ENCODE data around the gene STIM2.
A peak's percentile ranks its signal among the peaks of the same experiment; 100 is the strongest.

The STIM2 gene

DNA sequence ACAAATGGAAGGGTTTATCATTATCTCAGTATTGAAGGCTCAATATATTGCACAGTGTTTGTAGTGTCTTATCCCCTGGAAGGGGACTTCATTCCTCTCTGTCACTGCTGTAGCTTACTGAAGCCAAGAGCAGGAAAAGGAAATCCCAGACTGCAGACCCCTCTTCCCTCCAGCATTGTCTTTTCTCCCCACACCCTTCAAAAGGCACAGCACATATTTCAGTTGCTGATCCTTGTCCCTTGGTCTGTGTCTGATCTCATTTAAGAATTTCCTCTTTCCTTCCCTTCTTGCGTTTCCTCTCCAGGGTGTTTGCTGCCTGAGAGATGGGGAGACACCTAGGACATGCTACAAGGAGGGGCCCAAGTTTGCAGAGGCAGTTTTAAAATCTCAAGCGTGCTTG, 40.1 kb downstream of the STIM2 start:
- no peak for DNase-seq (ENCODE audit: low read depth)

DNA sequence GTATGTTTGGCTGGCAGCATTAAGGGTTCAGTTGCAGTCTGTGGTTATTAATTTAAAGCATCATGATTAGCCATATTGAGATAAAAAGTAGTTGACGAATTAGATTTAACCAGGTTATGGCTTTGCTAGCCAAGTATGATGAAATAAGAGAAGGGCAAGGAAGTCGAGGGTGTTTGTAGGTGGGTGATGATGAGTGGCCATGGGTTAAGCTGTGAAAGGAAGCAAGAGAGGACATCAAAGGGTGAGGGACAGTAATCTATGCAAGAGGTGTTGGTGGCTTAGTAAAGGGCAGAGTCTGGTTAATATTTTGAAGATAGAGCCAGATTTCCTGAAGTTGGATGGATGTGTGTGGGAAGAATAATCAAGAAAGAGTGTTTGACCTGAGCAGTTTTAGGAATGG, 44.5 kb downstream of the STIM2 start:
- DNase-seq (ENCODE audit: low read depth), result peak; percentile 9

DNA sequence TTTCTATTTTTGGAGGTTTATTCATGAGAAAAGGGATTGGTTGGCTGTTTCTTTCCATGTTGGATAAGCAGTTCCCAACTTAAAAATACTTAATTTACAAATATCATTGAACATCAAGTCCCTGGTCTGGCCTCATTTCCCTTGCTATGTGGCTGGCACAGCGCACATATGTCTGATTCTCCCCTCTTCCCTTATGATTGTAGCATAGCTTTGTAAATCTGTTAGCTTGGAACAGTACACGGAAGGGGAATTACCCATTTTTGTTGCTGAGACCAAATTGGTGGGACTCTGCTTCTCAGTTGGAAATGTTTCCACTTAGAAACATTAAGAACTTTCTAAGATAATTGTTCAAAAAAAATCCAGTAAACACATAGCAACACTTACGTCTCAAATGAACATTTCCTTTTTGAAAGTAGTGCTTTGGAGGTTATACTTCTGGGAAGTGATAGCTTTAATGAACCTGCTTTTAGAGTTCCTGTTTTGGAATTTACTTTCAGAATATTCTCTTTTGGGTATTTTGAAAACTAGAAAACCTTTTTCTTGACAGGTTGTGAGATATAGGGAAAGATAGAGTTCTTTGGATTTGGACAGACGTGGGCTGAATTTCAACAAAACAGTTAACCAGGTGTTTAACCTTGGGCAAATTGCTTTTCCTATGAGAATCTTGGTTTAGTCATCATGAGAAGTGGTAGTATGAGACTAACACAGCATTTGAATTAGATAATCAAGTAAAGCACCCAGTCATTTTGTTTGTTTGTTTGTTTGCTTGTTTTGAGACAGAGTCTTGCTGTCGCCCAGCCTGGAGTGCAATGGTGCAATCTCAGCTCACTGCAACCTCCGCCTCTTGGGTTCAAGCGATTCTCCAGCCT, 47.3 kb downstream of the STIM2 start:
- DNase-seq (ENCODE audit: low read depth), result no peak

DNA sequence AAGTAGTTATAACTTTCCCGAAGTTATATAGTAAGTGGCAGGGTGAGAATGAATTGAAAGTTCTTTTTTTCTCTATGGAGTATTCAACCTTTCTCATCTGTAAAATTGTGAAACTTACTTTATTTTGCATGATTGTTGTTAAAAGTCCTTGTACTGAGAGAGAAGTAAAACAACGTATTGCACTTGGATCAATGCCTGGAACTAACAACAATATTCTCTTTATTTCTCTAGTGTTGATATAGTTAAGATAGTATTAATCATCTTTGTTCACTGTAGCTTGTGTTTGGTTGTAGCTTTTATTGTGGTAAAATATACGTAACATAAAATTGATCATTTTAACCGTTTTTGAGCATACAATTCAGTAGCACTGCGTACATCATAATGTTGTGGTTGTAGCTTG, 48.7 kb downstream of the STIM2 start:
- no peak for DNase-seq (ENCODE audit: low read depth)

DNA sequence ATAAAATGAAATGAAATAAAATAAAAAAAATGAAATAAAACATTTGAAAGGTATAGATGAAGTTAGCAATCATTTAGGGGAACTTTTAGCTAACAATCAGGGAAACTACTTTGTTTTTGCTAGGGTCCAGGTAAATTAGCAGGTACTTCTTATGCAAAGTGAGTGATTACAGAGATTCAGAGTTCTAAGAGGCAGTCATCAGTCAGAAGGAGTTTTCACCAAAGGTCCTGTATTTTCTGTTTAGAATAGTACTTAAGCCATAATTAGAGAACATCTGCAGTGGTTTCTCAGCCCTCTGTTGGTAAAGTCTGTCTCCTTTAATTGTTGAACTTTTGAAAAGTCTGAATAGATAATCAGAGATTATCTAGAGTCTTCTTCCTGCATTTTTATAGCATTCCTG, 50.6 kb downstream of the STIM2 start:
- DNase-seq (ENCODE audit: low read depth), result no peak

DNA sequence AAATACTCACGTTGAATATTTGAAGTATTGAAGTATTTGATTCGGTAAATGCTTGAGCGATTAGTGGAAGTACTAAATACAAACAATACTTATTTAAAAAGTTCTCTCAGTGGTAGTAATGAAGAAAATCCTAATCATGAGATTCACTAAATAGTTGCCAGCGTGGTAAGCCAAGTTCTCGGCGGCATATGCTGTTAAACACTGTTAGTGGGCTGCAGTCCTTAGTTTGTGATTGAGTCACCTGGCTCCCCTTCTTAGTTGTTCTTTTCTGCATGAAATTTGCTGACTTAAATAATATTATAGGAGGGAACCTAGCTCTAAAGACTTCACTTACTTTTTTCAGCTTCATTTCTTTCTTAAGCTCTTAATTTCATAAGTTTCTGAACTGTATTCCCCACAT, 51.4 kb downstream of the STIM2 start:
- no peak for DNase-seq (ENCODE audit: low read depth)

DNA sequence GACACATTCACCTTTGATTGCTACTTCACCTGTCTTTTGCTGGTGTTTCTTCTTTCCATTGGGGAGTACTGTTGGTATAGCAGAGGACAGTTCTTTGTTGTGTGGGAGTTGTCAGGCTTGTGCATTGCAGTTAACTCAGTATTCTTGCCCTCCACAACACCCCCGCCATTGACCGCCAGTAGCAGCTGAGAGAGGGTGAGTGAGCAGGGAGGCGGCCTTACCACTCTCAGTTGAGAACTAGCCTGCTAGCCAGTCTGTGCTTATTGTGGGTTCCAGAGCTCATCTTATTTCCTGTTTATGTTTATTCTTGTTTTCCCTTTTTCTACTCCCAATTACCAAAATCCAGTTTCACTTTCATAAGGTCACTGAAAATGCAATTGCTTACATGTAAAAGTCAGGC, 52.2 kb downstream of the STIM2 start:
- no peak for DNase-seq (ENCODE audit: low read depth)

DNA sequence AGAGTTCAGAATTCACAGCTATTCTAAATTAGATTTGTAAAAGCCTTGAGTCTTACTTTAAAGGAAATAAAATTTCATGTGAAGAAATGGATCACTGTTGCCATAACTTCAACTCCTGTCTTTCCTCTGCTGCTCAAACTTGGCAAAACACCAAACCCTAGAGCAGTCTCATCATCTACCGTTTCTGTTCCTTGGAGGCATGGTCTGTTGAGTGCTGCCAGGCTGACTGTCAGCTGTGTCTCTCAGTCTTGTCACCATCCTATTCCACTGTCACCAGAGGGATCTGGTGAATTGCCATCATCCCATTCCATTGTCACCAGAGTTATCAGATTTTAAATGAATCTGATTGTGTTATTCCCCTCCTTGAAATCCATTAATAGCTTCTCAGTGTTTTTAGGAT, 55.6 kb downstream of the STIM2 start:
- peak; percentile 32 for DNase-seq (ENCODE audit: low read depth)

DNA sequence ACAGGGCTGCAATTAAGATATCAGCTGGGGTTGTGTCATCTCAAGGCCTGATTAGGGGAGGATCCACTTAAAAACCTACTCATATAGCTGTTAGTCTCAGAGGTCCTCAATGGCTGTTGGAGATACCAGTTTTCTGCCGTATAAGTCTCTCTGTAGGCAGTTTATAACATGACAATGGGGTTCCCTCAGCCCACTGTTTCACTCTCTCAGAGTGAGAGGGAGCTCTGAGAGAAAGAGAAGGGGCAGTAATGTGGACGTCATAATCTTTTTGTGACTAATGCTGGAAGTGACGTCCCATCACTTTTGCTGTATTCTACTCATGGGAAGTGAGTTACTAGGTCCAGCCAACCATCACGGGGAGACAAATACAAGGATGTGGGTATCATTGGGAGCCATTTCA, 70.3 kb downstream of the STIM2 start:
- DNase-seq (ENCODE audit: low read depth), result no peak

DNA sequence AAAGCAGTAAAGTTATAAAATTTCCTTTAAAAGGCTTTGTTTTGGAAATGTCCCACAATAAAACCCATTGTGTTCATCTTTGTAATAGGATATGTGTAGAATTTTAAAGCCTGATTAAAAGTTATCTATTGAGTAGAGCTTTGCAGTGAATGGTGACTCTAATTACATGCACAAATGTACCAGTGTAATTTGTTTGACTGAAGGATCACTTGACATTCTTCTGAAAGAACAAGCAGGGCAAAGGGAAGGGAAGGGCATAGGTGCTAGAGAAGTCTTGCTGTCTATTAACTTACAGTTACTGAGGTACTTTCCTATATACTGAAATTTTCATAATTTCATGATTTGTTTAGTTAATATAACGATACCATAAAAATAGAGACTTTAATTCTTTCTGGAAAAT, 70.8 kb downstream of the STIM2 start:
- DNase-seq (ENCODE audit: low read depth), result no peak

DNA sequence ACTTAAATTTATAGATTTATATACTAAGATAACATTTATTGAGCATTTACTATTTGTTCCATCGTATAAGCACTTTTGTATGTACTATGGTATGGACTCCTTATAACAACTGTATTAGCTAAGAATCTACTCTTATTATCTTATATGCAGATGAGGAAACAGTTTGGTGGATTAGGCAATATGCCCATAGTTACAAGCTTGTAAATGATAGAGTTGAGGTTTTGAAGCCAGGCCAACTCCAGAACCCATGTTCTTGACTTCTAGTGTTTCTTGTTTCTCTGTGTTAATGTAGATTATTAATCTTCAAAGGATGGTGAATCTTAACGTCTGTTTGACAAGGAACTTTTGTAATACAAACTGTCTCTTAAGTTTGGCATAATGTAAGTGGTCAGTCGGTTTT, 71.3 kb downstream of the STIM2 start:
- DNase-seq (ENCODE audit: low read depth), result peak; percentile 77

DNA sequence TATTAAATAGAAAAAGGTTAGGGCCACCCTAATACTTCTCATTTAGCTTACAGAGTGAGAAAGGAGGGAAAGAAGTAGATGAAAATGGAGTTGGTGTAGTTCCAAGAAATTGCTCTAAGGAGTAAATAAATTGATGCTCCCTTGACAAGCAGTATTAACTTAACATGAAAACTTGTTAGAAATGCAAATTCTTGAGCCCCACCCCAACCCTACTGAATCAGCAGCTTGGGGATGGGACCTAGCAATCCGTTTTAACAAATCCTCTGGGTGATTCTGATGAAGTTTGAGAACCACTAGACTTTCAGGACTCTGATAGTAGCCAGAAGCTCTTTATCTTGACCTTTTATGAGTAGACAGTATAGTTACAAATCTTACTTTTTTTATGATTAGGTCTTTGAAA, 74.8 kb downstream of the STIM2 start:
- DNase-seq (ENCODE audit: low read depth), result peak; percentile 43

DNA sequence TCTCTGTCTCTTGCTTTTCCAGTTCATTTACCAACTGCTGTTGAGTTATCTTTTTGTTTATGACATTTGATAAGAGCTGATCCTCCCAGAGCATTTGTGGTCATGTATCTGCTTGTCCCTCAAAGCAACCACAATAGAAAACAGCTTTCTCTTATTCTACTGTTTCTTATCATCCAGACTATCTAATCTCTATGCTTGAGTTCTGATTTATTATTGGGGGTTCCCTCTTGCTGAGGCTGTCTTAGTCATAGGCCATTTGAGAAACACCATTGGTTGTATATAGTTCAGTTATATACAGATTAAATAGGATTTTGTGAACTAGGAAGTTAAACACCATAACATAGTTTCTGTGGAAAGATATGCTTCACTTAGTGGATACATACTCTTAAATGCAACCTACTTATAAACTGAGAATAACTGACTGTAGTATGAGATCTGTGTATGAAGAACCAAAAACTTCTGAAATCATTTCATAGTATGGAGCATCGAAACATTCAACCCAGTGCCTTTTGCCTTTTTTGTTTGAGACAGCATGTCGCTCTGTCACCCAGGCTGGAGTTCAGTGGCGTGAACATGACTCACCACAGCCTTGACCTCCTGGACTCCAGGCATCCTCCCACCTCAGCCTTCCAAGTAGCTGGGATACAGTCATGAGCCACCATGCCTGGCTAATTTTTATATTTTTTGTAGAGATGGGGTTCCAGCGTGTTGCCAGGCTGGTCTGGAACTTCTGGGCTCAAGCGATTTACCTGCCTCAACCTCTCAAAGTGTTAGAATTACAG, 75.8 kb downstream of the STIM2 start:
- peak; percentile 95 for DNase-seq (ENCODE audit: low read depth)

DNA sequence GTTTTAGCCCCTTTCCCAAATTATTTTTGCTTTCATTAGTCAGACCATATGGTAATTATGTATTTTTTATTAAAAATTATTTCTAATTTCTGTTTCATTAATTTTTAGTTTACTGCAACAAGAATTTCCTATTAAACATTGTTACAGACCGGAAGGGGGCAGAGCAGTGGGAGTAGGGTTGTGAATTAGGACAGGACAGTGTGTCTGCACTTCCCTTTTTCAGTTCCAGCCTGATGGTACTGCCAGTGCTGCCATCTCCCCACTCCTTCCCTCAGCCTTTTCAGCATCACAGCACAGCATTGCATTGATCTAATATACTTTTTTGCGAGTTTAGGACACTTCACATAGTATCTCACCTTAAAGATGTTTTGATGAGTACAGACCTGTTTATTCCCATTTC, 76.5 kb downstream of the STIM2 start:
- DNase-seq (ENCODE audit: low read depth), result no peak

DNA sequence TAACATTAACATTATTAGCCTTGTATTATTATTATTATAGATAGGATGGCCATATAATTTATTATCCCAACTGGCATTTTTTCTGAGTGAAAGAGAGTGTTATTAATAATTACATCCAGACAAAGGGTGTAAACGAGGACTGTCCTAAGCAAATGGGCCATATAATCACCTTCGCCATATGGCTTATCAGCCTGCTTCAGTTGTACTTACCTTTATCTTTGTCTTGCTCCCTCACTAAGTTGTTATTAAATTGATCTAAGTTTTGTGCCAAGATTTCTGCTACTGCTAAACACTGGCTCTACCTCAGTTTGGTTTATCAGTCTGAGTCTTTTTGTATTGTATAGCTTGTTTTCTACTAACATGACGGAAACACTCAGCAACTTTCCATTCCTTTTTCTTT, 76.9 kb downstream of the STIM2 start:
- DNase-seq (ENCODE audit: low read depth), result no peak

DNA sequence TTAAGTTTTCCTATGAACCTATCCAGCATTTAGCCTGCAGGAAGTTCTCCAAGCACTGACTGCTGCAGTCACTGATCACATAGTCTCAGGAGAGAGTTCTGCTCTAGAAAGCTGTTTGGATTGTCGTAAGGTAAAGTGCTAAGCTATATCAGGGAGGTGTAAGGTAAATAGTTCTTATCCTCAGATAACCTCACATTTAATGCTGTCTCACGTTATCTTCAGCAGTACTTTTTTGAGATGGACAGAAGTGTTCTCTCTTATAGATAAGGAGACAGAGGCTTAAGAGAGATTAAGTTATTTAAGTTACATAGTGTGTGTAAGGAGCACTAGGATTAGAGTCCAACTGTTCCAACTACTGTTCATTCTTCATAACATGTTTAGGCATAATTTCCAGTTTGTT, 77.9 kb downstream of the STIM2 start:
- DNase-seq (ENCODE audit: low read depth), result peak; percentile 23

DNA sequence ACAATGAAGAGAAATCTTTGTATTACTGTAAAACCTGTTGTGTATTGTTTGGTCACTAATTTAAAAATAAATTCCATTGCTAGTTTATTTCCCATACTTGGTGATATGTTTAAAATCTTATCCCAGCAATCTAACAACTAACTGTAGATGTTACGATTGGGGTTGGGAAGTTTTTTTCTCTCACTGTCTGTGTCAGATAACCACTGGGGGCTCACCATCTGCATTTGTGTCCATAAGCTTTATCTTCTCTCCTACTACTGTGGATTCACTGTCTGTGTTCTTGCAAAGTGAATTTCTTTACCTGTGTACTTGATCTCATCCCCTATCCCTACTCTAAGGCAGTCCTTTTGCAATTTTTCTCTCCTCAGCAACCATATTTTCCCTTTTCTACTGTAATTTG, 81.3 kb downstream of the STIM2 start:
- no peak for DNase-seq (ENCODE audit: low read depth)

DNA sequence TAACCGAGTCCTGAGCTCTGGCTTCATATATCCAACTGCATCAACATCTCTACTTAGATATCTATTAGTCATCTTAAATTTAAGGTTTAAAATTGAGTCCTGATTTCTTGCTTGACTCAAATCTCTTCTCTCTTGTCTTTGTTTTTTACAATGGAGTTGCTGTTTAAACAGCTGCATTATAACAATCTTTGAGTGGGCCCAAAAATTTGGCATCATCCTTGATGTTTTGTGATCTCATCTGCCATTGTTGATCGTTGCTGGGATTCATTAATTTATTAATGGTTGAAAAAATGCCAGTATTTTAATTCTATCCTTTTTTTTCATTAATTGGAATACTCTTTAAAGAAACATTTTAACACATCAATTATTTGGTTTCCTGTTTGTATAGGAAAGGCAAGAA, 82.2 kb downstream of the STIM2 start:
- DNase-seq (ENCODE audit: low read depth), result no peak

DNA sequence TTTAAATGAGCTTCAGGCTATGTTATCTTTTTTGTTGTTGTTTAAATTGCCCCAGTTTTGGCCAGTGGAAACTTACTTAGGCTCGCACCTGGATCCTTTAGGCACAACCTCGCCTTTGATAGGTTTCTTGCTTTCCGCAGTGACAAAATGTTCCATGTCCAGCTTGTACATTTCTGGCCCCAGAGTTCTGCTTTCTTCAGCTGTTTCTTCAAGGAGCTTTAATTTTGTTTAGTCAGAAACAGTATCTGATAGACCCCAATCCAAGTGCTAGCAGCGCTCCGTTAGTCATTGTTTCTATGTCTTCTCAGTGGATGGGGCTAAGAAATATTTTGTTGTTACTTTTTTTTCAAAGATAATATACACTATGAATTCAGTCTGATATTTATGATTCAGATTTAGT, 82.8 kb downstream of the STIM2 start:
- no peak for DNase-seq (ENCODE audit: low read depth)

DNA sequence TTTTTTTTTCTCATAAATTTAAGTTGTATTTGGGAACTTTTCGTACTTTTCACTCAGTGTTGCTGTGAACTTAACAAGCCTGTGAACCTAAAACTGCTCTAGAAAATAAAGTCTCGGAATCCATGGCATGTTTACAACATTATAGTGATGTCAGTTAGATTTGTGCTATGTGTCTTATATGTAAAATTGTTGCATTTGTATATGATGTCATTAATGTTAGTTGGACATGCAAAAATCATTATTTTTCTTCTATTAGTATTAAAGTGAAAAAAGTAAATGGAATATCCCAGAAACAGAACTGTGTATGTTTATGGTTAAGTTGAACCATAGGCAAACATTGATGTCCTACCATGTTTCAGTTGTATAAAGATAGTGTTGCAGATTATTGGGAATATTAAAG, 85.2 kb downstream of the STIM2 start:
- DNase-seq (ENCODE audit: low read depth), result no peak

DNA sequence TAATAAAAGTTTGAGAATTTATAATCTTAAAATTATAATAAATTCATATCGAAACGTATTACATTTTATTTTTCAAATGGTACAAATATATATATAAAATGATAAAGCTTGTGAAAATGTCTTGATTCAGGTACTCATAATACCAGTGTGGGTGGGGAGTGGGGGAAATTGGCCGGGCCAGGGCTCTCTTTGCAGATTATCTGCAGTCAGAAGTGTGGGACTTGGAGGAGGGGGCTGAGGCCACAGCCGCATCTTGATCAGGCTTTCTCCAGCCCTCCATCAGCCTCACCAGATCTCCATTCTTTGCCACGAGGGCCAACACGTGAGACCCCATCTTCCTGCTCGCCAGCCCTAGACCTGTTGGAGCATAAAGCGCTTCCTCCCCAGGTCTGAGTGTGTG, 86.7 kb downstream of the STIM2 start:
- DNase-seq (ENCODE audit: low read depth), result no peak

DNA sequence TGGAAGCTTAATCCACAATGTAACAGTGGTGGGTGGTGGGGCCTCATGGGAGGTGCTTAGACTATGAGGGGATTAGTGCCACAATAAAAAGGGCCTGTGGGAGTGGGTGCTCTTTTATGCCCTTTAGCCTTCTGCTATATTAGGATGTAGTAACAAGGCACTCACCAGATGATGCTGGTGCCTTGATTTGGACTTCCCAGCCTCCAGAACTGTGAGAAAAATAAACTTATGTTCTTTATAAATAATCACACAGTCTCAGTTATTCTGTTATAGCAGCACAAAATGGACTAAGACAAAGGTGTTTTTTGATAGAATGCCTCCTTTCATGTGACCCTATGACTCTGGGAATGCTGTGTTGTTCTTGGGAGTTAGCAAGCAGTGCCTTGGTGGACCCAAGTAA, 89.8 kb downstream of the STIM2 start:
- DNase-seq (ENCODE audit: low read depth), result no peak

DNA sequence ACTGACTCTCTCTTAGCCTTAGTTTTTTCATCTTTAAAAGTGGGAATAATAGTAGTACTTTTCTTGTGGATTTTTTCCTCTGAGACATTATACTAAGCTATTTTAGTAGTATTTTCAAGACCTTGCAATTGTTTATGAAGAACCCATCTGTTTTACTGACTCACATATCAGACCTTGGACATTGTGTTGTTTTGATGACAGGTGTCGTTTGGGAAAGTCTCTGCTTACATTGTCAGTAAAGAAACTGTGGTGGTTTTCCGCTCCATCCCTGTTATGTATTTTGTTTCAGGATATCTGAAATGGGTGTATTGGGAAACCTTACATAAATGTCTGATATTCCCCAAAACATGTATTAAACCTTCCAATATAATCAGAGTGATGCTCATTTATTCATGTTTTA, 92.2 kb downstream of the STIM2 start:
- DNase-seq (ENCODE audit: low read depth), result no peak

DNA sequence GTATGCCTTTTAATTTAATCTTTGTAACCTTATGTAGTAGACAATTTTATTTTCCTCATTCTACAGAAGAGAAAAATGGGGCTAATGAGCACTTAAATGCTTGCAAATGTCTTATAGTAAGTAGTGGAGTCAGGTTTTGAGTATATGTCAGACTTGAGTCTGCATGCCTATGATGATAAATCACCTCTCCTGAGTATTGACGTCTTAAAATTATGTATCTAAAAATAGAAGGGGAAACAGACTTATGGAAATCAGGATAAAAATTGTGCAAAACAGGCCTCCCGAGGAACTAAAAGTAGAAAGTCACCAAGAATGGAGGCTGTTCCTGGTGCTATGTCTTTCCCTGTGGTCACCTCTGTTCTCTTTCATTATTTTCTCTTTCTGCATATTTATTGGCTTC, 92.7 kb downstream of the STIM2 start:
- DNase-seq (ENCODE audit: low read depth), result no peak
